ENCODE measurements around the gene FAM43A. TPM values are rescaled to one million over a fixed set of nuclear protein-coding genes. Genes with fewer than 3 reads are reported as not detected.

FAM43A gene
- total RNA-seq, 2 experiments from 2014 or later = 7.5 to 21.6 TPM

DNA sequence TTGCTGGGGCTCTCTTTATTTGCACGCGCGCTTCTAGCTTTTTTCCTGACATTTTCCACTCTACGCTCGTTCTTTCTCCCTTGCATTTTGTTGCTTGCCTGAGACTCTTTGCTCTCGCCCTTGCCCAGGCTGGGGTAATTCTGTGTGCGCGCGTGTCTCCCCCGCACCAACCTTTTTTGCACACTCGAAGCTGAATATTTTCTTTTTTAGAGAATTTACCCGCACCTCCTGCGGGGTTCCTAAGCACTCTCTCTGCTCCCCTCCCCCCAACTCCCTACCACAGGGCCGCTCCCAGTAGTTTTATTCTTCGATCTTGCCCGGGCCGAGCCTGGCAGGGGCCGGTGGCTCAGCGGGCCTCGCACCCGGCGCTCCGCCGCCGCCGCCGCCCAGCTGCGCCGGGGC lies 732 bp downstream of the FAM43A start:
- intact Hi-C loops (cut with micrococcal nuclease; ENCODE audit: unreplicated experiment) = loop anchor here (2.0 to 10.0 kb wide), 5 partner anchors 188 to 1221 kb away; partner anchors contain the start of genes ACAP2 and TNK2
- Histone ChIP-seq H3K27ac (ENCODE audit: low read depth, low read length, poor library complexity, severe bottlenecking) (no peak overlapping the region), H3K4me2 (ENCODE audit: low read length) (peak overlapping the region; percentile 77), H2AFZ (ENCODE audit: low read length) (no peak overlapping the region), H3K36me3 (ENCODE audit: insufficient read depth, low read length) (no peaks in the 10 kb centered on the region), H3K4me1 (ENCODE audit: insufficient read depth, low read length, poor library complexity, severe bottlenecking) (peaks cover 66% of the 10 kb centered on the region), H3K79me2 (ENCODE audit: insufficient read depth, low read depth, low read length) (peaks cover 7% of the 10 kb centered on the region; the same call in 1 of the 2 replicates), H3K9me2 (ENCODE audit: insufficient read depth, low read length) (no peaks in the 10 kb centered on the region), H3K4me3 (ENCODE audit: low read depth, low read length, poor library complexity, severe bottlenecking) (peak overlapping the region; percentile 77), H3K9me3 (ENCODE audit: low read length) (no peaks in the 10 kb centered on the region), H4K20me1 (ENCODE audit: insufficient read depth, low read length) (no peaks in the 10 kb centered on the region)
- TSS peak; percentile 56 for BruUV-seq (replicated peaks)
- CTCF ChIA-PET (ENCODE audit: unreplicated experiment) = interaction anchor here (1.6 kb wide), 1 partner anchor 584 kb away, joined by 4 read pairs; the partner anchor contains the start of gene XXYLT1
- no peak for DNase-seq (ENCODE audit: low spot score)
- TF ChIP-seq CTCF (conservative IDR thresholded peaks at IDR 0.05; ENCODE audit: low read length) = 0 out of 2 replicates have a peak, but pooled peaks have one; percentile 13
- TF ChIP-seq EZH2phosphoT487 (IDR thresholded peaks at IDR 0.05; ENCODE audit: borderline replicate concordance, low read depth, low read length) = no peak
- POLR2A ChIA-PET = interaction anchor here (0.6 to 1.5 kb wide), 6 partner anchors 14 to 576 kb away, joined by 3 to 6 read pairs (median 3); partner anchors contain the start of gene LSG1

- Histone ChIP-seq H3K36me3 (ENCODE audit: insufficient read depth, low read length) (no peaks in the 10 kb centered on the region), H3K4me3 (ENCODE audit: low read depth, low read length, poor library complexity, severe bottlenecking) (peak overlapping the region; percentile 77), H3K4me1 (ENCODE audit: insufficient read depth, low read length, poor library complexity, severe bottlenecking) (peaks cover 72% of the 10 kb centered on the region), H2AFZ (ENCODE audit: low read length) (peak overlapping the region; percentile 26; the same call in 1 of the 2 replicates), H3K4me2 (ENCODE audit: low read length) (peak overlapping the region; percentile 77), H3K27ac (ENCODE audit: low read depth, low read length, poor library complexity, severe bottlenecking) (peak overlapping the region; percentile 94), H3K9me2 (ENCODE audit: insufficient read depth, low read length) (no peaks in the 10 kb centered on the region), H3K9me3 (ENCODE audit: low read length) (no peaks in the 10 kb centered on the region), H3K79me2 (ENCODE audit: insufficient read depth, low read depth, low read length) (peaks cover 7% of the 10 kb centered on the region; the same call in 1 of the 2 replicates), H4K20me1 (ENCODE audit: insufficient read depth, low read length) (no peaks in the 10 kb centered on the region)
- POLR2A ChIA-PET = interaction anchor here (0.5 to 1.9 kb wide), 13 partner anchors 15 to 651 kb away, joined by 3 to 7 read pairs (median 3); partner anchors contain the start of gene LSG1
- intact Hi-C loops (cut with micrococcal nuclease; ENCODE audit: unreplicated experiment) = loop anchor here (2.0 to 10.0 kb wide), 5 partner anchors 188 to 1220 kb away; partner anchors contain the start of genes ACAP2 and TNK2
- TF ChIP-seq CTCF (conservative IDR thresholded peaks at IDR 0.05; ENCODE audit: low read length) (no peak), EZH2phosphoT487 (IDR thresholded peaks at IDR 0.05; ENCODE audit: borderline replicate concordance, low read depth, low read length) (no peak)
- no TSS peak for BruUV-seq (replicated peaks)
- peak; percentile 53 for DNase-seq (ENCODE audit: low spot score)
- CTCF ChIA-PET (ENCODE audit: unreplicated experiment) = interaction anchor here (0.8 to 1.6 kb wide), 7 partner anchors 15 to 584 kb away, joined by 3 to 5 read pairs (median 3); partner anchors contain the start of genes LSG1 and XXYLT1
Measured at GRCh38 chr3:194686816-194687637, 1.3 kb downstream of the FAM43A start.

All from OCI-LY7 (cell line).